SK-N-SH (cell line): ENCODE data around the gene PKDCC.
A peak's percentile ranks its signal among the peaks of the same experiment; 100 is the strongest.

ENCODE experiments used
- CHD2 ChIP-seq: fragments of 150-350 bp; IDR thresholded peaks from 2 replicates; pipeline ENCODE4 v1.6.1; 2018; ENCODE audit warnings: low read length; ENCODE audit not compliant: partially characterized antibody
- CTCF ChIP-seq: fragments of 200-600 bp; sonication (generic); IDR thresholded peaks from 2 replicates; pipeline ENCODE4 v1.6.1; 2017; ENCODE audit warnings: antibody characterized with exemption, mild to moderate bottlenecking, moderate library complexity
- EZH2phosphoT487 ChIP-seq: fragments of 200-600 bp; sonication (generic); IDR thresholded peaks from 2 replicates; pipeline ENCODE4 v1.6.1; 2017; ENCODE audit warnings: low read depth, mixed run types, mild to moderate bottlenecking, antibody characterized with exemption, moderate library complexity, borderline replicate concordance
- JUND ChIP-seq: IDR thresholded peaks from 2 replicates; pipeline ENCODE4 v1.4.0; 2012
- POLR2AphosphoS5 ChIP-seq: IDR thresholded peaks from 2 replicates; pipeline ENCODE4 v1.6.1; 2012; ENCODE audit warnings: low read depth, low read length
- REST ChIP-seq: IDR thresholded peaks from 2 replicates; pipeline ENCODE4 v1.6.1; 2012; ENCODE audit warnings: mild to moderate bottlenecking, low read depth, low read length, moderate library complexity
- TAF1 ChIP-seq: IDR thresholded peaks from 2 replicates; pipeline ENCODE4 v1.6.1; 2012; ENCODE audit warnings: low read depth, mild to moderate bottlenecking, low read length, moderate library complexity, borderline replicate concordance
- USF1 ChIP-seq: IDR thresholded peaks from 2 replicates; pipeline ENCODE4 v1.4.0; 2012; ENCODE audit warnings: low read depth, borderline replicate concordance
- YY1 ChIP-seq: IDR thresholded peaks from 2 replicates; pipeline ENCODE4 v1.4.0; 2012; ENCODE audit warnings: low read depth, mild to moderate bottlenecking

- no peak for TF ChIP-seq TAF1
- peak; percentile 21; the same call in 1 of the 2 replicates for TF ChIP-seq CTCF
- no peak for TF ChIP-seq EZH2phosphoT487
- no peak for TF ChIP-seq POLR2AphosphoS5
- no peak for TF ChIP-seq REST
- TF ChIP-seq JUND, result no peak
- no peak for TF ChIP-seq CHD2
- no peak for TF ChIP-seq YY1
- no peak for TF ChIP-seq USF1
These were observed 29.5 kb downstream of the PKDCC start for GRCh38 chr2:42077343-42077742.
